Erythroblast (primary cell): ENCODE measurements around the gene PDE1C.

Experiments
- GATA1 ChIP-seq: IDR thresholded peaks from 2 replicates; pipeline ENCODE4 v1.6.1; 2011; ENCODE audit warnings: low read depth, mild to moderate bottlenecking, control low read depth, low read length, moderate library complexity
- POLR2A ChIP-seq: IDR thresholded peaks from 2 replicates; pipeline ENCODE4 v1.6.1; 2011; ENCODE audit warnings: mild to moderate bottlenecking, low read length

- no peak for TF ChIP-seq POLR2A
- no peak for TF ChIP-seq GATA1
Measured at GRCh38 chr7:31825576-31825975, 244.6 kb downstream of the PDE1C start.
